GM03348 (cell line): ENCODE measurements around the gene CMSS1.
"Not testable (repeated sequence)": the region's sequence is repeated elsewhere in the genome, so short reads cannot be mapped to it uniquely, and the experiment has no call there.

Source experiments
- DNase-seq: peaks from one replicate; pipeline ENCODE4 v3.0.0; 2012; ENCODE audit warnings: low spot score

Gene CMSS1

GRCh38 chr3:100027321-100027720 lies 209.7 kb downstream of the CMSS1 start:
- DNase-seq = no peak

- no peak for DNase-seq
Observed at GRCh38 chr3:100029052-100029451, 211.4 kb downstream of the CMSS1 start.

- DNase-seq = no peak
Observed at GRCh38 chr3:100029689-100030088, 212.0 kb downstream of the CMSS1 start.

- DNase-seq = no peak
Observed at GRCh38 chr3:100030346-100030745, 212.7 kb downstream of the CMSS1 start.

GRCh38 chr3:100030914-100031425 lies 213.3 kb downstream of the CMSS1 start:
- no peak for DNase-seq

- peak; percentile 57 for DNase-seq
Observed at GRCh38 chr3:100032243-100032642, 214.6 kb downstream of the CMSS1 start.

GRCh38 chr3:100033184-100033583 lies 215.5 kb downstream of the CMSS1 start:
- DNase-seq = peak; percentile 36

GRCh38 chr3:100033903-100034471 lies 216.3 kb downstream of the CMSS1 start:
- DNase-seq = no peak

GRCh38 chr3:100039075-100039474 lies 221.4 kb downstream of the CMSS1 start:
- DNase-seq = no peak

- DNase-seq = no peak
Observed at GRCh38 chr3:100040451-100041225, 223.0 kb downstream of the CMSS1 start.

- DNase-seq = peak; percentile 47
Observed at GRCh38 chr3:100041328-100041749, 223.7 kb downstream of the CMSS1 start.

- DNase-seq = peak; percentile 34
Observed at GRCh38 chr3:100042166-100042981, 224.7 kb downstream of the CMSS1 start.

GRCh38 chr3:100043271-100043670 lies 225.6 kb downstream of the CMSS1 start:
- no peak for DNase-seq

GRCh38 chr3:100044369-100044768 lies 226.7 kb downstream of the CMSS1 start:
- DNase-seq = no peak

GRCh38 chr3:100045696-100046095 lies 228.0 kb downstream of the CMSS1 start:
- peak; percentile 75 for DNase-seq

GRCh38 chr3:100046986-100047385 lies 229.3 kb downstream of the CMSS1 start:
- no peak for DNase-seq

- DNase-seq = peak; percentile 66
Observed at GRCh38 chr3:100047455-100048141, 229.9 kb downstream of the CMSS1 start.

GRCh38 chr3:100048248-100048647 lies 230.6 kb downstream of the CMSS1 start:
- DNase-seq = no peak

GRCh38 chr3:100051513-100051912 lies 233.9 kb downstream of the CMSS1 start:
- not testable (repeated sequence) for DNase-seq

GRCh38 chr3:100053951-100054620 lies 236.4 kb downstream of the CMSS1 start:
- no peak for DNase-seq
